Fibroblast of the aortic adventitia (primary cell): ENCODE data around the gene TMED5. TPM values are rescaled to one million over a fixed set of nuclear protein-coding genes. Genes with fewer than 3 reads are reported as not detected.

Experiments used
- DNase-seq: peaks from one replicate; pipeline ENCODE4 v3.0.0-alpha.2; 2010; ENCODE audit warnings: low read depth
- H3K4me3 ChIP-seq: 2 replicates; pipeline ENCODE4 v1.5.1; 2011; ENCODE audit warnings: low read depth, mild to moderate bottlenecking, control low read depth, low read length, moderate library complexity
- CTCF ChIP-seq: IDR thresholded peaks from 2 replicates; pipeline ENCODE4 v1.5.1; 2011; ENCODE audit warnings: mild to moderate bottlenecking, low read length, control low read depth, inconsistent platforms; ENCODE audit not compliant: insufficient read depth
- total RNA-seq: library from RNA; depleted of rRNA; stranded (reverse); fragments of >200 nt; gene quantifications from 2 replicates; pipeline ENCODE4 v1.2.3, GENCODE V29; 2012; ENCODE audit warnings: low replicate concordance

The TMED5 gene
- total RNA-seq, 1 donor, result 60.6 TPM

- H3K4me3 ChIP-seq, result no peak overlapping the region
- no peak for DNase-seq
- TF ChIP-seq CTCF, result no peak
Observed at GRCh38 chr1:93206567-93206954, 26.3 kb upstream of the TMED5 start.

GRCh38 chr1:93205892-93206566, 25.8 kb upstream of the TMED5 start:
- no peak for DNase-seq
- H3K4me3 ChIP-seq, result no peak overlapping the region
- no peak for TF ChIP-seq CTCF

DNA sequence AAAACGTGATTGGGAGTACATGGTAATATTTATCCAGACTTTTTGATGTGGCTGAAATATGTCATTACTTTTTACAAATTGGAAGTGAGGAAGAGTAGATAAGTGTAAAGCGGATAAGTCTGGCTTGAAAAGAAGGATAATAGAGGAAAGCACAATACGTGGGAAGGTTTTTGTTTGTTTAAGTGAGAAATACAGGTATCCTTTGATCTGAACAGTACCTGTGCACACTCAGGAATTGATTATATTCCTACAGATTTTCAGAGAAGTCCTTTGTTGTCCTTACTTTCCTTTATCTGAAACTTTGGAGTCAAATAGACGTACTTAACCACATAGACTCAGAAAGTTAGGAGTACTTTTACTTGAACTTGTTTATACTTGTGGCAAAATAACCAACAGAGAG, 20.5 kb upstream of the TMED5 start:
- no peak for TF ChIP-seq CTCF
- H3K4me3 ChIP-seq, result no peak overlapping the region
- no peak for DNase-seq

DNA sequence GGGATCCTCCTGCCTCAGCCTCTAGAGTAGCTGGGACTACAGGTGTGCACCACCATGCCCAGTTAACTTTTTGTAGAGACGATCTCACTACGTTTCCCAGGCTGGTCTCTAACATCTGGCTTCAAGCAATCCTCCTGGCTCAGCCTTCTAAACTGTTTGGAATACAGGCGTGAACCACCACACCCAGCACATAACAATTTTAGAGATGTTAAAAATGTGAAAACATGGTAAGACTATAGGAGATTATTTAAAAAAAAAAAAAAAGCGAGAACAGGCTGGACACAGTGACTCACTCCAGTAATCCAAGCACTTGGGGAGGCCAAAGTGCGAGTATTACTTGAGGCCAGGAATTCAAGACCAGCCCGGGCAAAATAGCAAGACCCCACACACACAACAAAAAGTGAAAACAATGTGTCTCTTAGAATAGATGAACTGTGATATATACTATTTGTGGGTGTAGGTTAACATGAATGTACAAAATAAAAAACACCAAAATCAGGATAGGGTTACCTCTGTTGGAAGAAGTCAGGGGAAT, 19.9 kb upstream of the TMED5 start:
- H3K4me3 ChIP-seq, result no peak overlapping the region
- no peak for DNase-seq
- TF ChIP-seq CTCF, result no peak

DNA sequence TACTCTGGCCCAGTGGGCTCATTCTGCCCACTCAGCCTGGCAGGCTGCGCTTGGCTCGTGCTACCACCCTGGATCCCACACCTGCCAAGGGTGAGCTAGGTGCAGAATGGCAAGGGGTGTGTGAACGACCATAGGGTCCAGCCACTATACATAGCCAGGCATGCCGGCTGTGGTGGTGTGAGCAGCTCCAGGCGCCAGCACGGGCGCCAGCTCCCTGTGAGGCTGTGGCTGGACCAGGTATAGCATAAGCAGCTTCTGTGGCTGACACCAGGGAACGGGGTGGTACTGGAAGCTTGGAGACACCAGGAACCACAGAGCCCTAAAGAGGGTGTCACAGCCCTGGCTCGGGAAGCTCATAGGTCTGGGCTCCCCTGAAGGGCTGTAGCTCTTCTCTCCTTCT, 18.9 kb upstream of the TMED5 start:
- no peak for TF ChIP-seq CTCF
- H3K4me3 ChIP-seq, result no peak overlapping the region
- no peak for DNase-seq

GRCh38 chr1:93196591-93196990, 16.4 kb upstream of the TMED5 start:
- no peak for TF ChIP-seq CTCF
- no peak overlapping the region for H3K4me3 ChIP-seq
- no peak for DNase-seq
